ENCODE measurements around the gene NEUROD2.
A peak's percentile ranks its signal among the peaks of the same experiment; 100 is the strongest.

NEUROD2 gene

GRCh38 chr17:39566094-39566850, 41.4 kb downstream of the NEUROD2 start:
- Histone ChIP-seq H3K4me1 (ENCODE audit: insufficient read depth, low read length) (peaks cover 10% of the 10 kb centered on the region; the same call in 1 of the 2 replicates), H3K27me3 (ENCODE audit: insufficient read depth, low read length) (no peaks in the 10 kb centered on the region), H3K27ac (ENCODE audit: low read length) (no peak overlapping the region), H3K9me3 (ENCODE audit: insufficient read depth, low read depth, low read length) (peaks cover under 1% of the 10 kb centered on the region; the same call in 1 of the 2 replicates), H3K36me3 (ENCODE audit: insufficient read depth, low read depth, low read length) (no peaks in the 10 kb centered on the region; the same call in 1 of the 2 replicates), H3K9ac (ENCODE audit: low read depth, low read length) (no peak overlapping the region), H3K4me3 (ENCODE audit: low read length) (no peak overlapping the region)

- H3K9ac ChIP-seq (ENCODE audit: low read depth, low read length), result peak overlapping the region; percentile 36; the same call in 1 of the 2 replicates
- H3K4me1 ChIP-seq (ENCODE audit: insufficient read depth, low read length), result peaks cover 10% of the 10 kb centered on the region; the same call in 1 of the 2 replicates
- no peaks in the 10 kb centered on the region for H3K27me3 ChIP-seq (ENCODE audit: insufficient read depth, low read length)
- no peaks in the 10 kb centered on the region for H3K9me3 ChIP-seq (ENCODE audit: insufficient read depth, low read depth, low read length)
- H3K4me3 ChIP-seq (ENCODE audit: low read length), result peak overlapping the region; percentile 46; the same call in 1 of the 2 replicates
- no peak overlapping the region for H3K27ac ChIP-seq (ENCODE audit: low read length)
- H3K36me3 ChIP-seq (ENCODE audit: insufficient read depth, low read depth, low read length), result no peaks in the 10 kb centered on the region; the same call in 1 of the 2 replicates
These were observed 43.4 kb downstream of the NEUROD2 start for GRCh38 chr17:39564211-39564848.

GRCh38 chr17:39563476-39563875, 44.2 kb downstream of the NEUROD2 start:
- Histone ChIP-seq H3K4me3 (ENCODE audit: low read length) (peak overlapping the region; percentile 46; the same call in 1 of the 2 replicates), H3K4me1 (ENCODE audit: insufficient read depth, low read length) (peaks cover 10% of the 10 kb centered on the region; the same call in 1 of the 2 replicates), H3K36me3 (ENCODE audit: insufficient read depth, low read depth, low read length) (no peaks in the 10 kb centered on the region; the same call in 1 of the 2 replicates), H3K9me3 (ENCODE audit: insufficient read depth, low read depth, low read length) (no peaks in the 10 kb centered on the region), H3K27me3 (ENCODE audit: insufficient read depth, low read length) (no peaks in the 10 kb centered on the region), H3K27ac (ENCODE audit: low read length) (no peak overlapping the region), H3K9ac (ENCODE audit: low read depth, low read length) (peak overlapping the region; percentile 36; the same call in 1 of the 2 replicates)

GRCh38 chr17:39562976-39563375, 44.7 kb downstream of the NEUROD2 start:
- H3K4me1 ChIP-seq (ENCODE audit: insufficient read depth, low read length), result peaks cover 10% of the 10 kb centered on the region; the same call in 1 of the 2 replicates
- no peaks in the 10 kb centered on the region; the same call in 1 of the 2 replicates for H3K36me3 ChIP-seq (ENCODE audit: insufficient read depth, low read depth, low read length)
- no peaks in the 10 kb centered on the region for H3K27me3 ChIP-seq (ENCODE audit: insufficient read depth, low read length)
- H3K27ac ChIP-seq (ENCODE audit: low read length), result no peak overlapping the region
- no peak overlapping the region for H3K9ac ChIP-seq (ENCODE audit: low read depth, low read length)
- no peak overlapping the region for H3K4me3 ChIP-seq (ENCODE audit: low read length)
- H3K9me3 ChIP-seq (ENCODE audit: insufficient read depth, low read depth, low read length), result no peaks in the 10 kb centered on the region

- Histone ChIP-seq H3K9ac (ENCODE audit: low read depth, low read length) (no peak overlapping the region), H3K27me3 (ENCODE audit: insufficient read depth, low read length) (no peaks in the 10 kb centered on the region), H3K4me3 (ENCODE audit: low read length) (no peak overlapping the region), H3K36me3 (ENCODE audit: insufficient read depth, low read depth, low read length) (no peaks in the 10 kb centered on the region; the same call in 1 of the 2 replicates), H3K27ac (ENCODE audit: low read length) (no peak overlapping the region), H3K4me1 (ENCODE audit: insufficient read depth, low read length) (peaks cover 10% of the 10 kb centered on the region; the same call in 1 of the 2 replicates), H3K9me3 (ENCODE audit: insufficient read depth, low read depth, low read length) (no peaks in the 10 kb centered on the region)
These were observed 45.3 kb downstream of the NEUROD2 start for GRCh38 chr17:39562395-39562794.

- H3K27ac ChIP-seq (ENCODE audit: low read length), result no peak overlapping the region
These were observed 51.3 kb downstream of the NEUROD2 start for GRCh38 chr17:39556423-39556822.

GRCh38 chr17:39555368-39555767, 52.4 kb downstream of the NEUROD2 start:
- Histone ChIP-seq H3K9me3 (ENCODE audit: insufficient read depth, low read depth, low read length) (no peaks in the 10 kb centered on the region), H3K27me3 (ENCODE audit: insufficient read depth, low read length) (no peaks in the 10 kb centered on the region), H3K36me3 (ENCODE audit: insufficient read depth, low read depth, low read length) (no peaks in the 10 kb centered on the region), H3K4me3 (ENCODE audit: low read length) (no peak overlapping the region), H3K27ac (ENCODE audit: low read length) (no peak overlapping the region), H3K4me1 (ENCODE audit: insufficient read depth, low read length) (peaks cover 6% of the 10 kb centered on the region; the same call in 1 of the 2 replicates), H3K9ac (ENCODE audit: low read depth, low read length) (no peak overlapping the region)

More at GRCh38 chr17:39556423-39556822, 51.3 kb downstream of the NEUROD2 start:
- H3K4me3 ChIP-seq (ENCODE audit: low read length), result no peak overlapping the region
- no peak overlapping the region for H3K9ac ChIP-seq (ENCODE audit: low read depth, low read length)
- no peaks in the 10 kb centered on the region for H3K9me3 ChIP-seq (ENCODE audit: insufficient read depth, low read depth, low read length)
- H3K36me3 ChIP-seq (ENCODE audit: insufficient read depth, low read depth, low read length), result no peaks in the 10 kb centered on the region
- no peaks in the 10 kb centered on the region for H3K27me3 ChIP-seq (ENCODE audit: insufficient read depth, low read length)
- H3K4me1 ChIP-seq (ENCODE audit: insufficient read depth, low read length), result peaks cover 6% of the 10 kb centered on the region; the same call in 1 of the 2 replicates
